Hepatocyte (in vitro differentiated cells): ENCODE measurements around the gene UBE2D4.

ENCODE experiments used
- EZH2 ChIP-seq: fragments of 200-600 bp; sonication (generic); IDR thresholded peaks from 2 replicates; pipeline ENCODE4 v1.6.1; 2016; ENCODE audit warnings: antibody characterized with exemption, mild to moderate bottlenecking, borderline replicate concordance
- EZH2phosphoT487 ChIP-seq: fragments of 200-600 bp; sonication (generic); IDR thresholded peaks from one replicate; pipeline ENCODE4 v1.6.1; 2018; ENCODE audit warnings: antibody characterized with exemption, mild to moderate bottlenecking, low read depth, moderate library complexity; ENCODE audit not compliant: unreplicated experiment, severe bottlenecking
- TF ChIP-seq, protein P1 (sequence below): fragments of 200-600 bp; sonication (generic); IDR thresholded peaks from 2 replicates; pipeline ENCODE4 v1.5.1; 2016; ENCODE audit warnings: antibody characterized with exemption, mild to moderate bottlenecking; ENCODE audit not compliant: poor library complexity

DNA sequence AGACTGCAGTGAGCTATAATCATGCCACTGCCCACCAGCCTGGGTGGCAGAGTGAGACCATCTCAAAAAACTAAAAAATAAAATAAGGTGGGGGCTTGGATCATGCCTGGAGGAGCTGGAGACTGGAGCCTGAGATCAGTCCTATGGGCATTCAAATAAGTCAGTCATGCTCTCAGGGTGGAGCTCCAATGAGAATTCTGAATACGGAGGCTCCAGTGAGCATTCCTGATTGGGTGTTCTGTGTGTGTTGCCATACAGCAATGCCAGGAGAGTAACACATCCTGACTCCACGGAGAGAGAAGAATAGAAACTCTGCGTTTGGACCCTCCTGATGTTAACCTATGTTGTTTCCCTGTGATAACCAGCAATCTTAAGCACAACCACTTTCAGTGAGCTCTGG, 16.0 kb downstream of the UBE2D4 start:
- TF ChIP-seq, protein P1, sequence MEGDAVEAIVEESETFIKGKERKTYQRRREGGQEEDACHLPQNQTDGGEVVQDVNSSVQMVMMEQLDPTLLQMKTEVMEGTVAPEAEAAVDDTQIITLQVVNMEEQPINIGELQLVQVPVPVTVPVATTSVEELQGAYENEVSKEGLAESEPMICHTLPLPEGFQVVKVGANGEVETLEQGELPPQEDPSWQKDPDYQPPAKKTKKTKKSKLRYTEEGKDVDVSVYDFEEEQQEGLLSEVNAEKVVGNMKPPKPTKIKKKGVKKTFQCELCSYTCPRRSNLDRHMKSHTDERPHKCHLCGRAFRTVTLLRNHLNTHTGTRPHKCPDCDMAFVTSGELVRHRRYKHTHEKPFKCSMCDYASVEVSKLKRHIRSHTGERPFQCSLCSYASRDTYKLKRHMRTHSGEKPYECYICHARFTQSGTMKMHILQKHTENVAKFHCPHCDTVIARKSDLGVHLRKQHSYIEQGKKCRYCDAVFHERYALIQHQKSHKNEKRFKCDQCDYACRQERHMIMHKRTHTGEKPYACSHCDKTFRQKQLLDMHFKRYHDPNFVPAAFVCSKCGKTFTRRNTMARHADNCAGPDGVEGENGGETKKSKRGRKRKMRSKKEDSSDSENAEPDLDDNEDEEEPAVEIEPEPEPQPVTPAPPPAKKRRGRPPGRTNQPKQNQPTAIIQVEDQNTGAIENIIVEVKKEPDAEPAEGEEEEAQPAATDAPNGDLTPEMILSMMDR = no peak
- TF ChIP-seq EZH2 = no peak
- no peak for TF ChIP-seq EZH2phosphoT487
